Tibial artery (tissue), 4 donors: Measurements from ENCODE around the gene FXN.

Source experiments
- DNase-seq, 2 donors: peaks; one replicate each; pipeline ENCODE4 v3.0.0-alpha.2; 2019
- H3K27ac ChIP-seq, 2 donors: fragments of 200-600 bp; sonication (generic) in 1 of 2; 1 replicate in 1 of 2; 2 replicates in 1 of 2; pipeline ENCODE4 v1.5.1; 2018 to 2019; ENCODE audit warnings: mild to moderate bottlenecking in 1 of 2
- H3K27me3 ChIP-seq, 2 donors: fragments of 200-600 bp; sonication (generic) in 1 of 2; one replicate each; pipeline versions ENCODE4 v1.5.1 to v1.6.0; 2016 to 2019
- H3K36me3 ChIP-seq, 3 donors: fragments of 200-600 bp; sonication (generic) in 2 of 3; one replicate each; pipeline ENCODE4 v1.5.1; 2016 to 2019; ENCODE audit warnings: mild to moderate bottlenecking in 2 of 3
- H3K4me1 ChIP-seq, 4 donors: fragments of 200-600 bp; sonication (generic) in 2 of 4; 1 replicate in 3 of 4; 2 replicates in 1 of 4; pipeline ENCODE4 v1.5.1; 2016 to 2019
- H3K4me3 ChIP-seq, 2 donors: fragments of 200-600 bp; sonication (generic) in 1 of 2; 1 replicate in 1 of 2; 2 replicates in 1 of 2; pipeline ENCODE4 v1.5.1; 2018 to 2019; ENCODE audit warnings: mild to moderate bottlenecking in 2 of 2
- H3K9me3 ChIP-seq, 3 donors: fragments of 200-600 bp; sonication (generic) in 1 of 3; one replicate each; pipeline ENCODE4 v1.5.1; 2016 to 2019
- intact Hi-C: fragments of 100-400 bp; cut with DNase I; formaldehyde crosslinking; loops from one replicate; pipeline ENCODE4 v1.15.0; 2023; ENCODE audit warnings: low total_unique reads
- TF ChIP-seq, protein P1 (sequence below), 2 experiments: fragments of 200-600 bp in 1 of 2; fragments of 450-650 bp in 1 of 2; IDR thresholded peaks; one replicate each; pipeline ENCODE4 v1.5.1; 2017 to 2019; ENCODE audit warnings: antibody characterized with exemption in 2 of 2, mild to moderate bottlenecking in 1 of 2, moderate library complexity in 1 of 2

The FXN gene

DNA sequence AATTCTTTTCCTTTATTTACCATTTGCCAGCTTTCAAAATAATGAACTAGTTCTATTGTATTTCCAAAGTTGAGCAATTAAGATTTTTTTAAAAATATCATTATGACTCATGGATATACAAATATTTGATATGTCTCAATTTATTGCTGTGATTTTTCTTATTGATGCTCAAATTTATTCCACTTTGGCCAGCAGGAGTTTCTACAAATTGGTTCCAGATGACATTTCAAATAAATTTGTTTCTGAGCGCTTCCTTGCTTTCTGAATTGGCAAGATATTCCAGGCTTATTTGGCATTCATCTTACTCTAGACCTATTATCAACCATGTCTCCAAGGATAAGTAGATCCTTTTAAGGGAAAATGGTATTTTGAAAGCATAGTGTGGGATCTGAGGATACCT is 80.1 kb downstream of the FXN start:
- TF ChIP-seq, protein P1, sequence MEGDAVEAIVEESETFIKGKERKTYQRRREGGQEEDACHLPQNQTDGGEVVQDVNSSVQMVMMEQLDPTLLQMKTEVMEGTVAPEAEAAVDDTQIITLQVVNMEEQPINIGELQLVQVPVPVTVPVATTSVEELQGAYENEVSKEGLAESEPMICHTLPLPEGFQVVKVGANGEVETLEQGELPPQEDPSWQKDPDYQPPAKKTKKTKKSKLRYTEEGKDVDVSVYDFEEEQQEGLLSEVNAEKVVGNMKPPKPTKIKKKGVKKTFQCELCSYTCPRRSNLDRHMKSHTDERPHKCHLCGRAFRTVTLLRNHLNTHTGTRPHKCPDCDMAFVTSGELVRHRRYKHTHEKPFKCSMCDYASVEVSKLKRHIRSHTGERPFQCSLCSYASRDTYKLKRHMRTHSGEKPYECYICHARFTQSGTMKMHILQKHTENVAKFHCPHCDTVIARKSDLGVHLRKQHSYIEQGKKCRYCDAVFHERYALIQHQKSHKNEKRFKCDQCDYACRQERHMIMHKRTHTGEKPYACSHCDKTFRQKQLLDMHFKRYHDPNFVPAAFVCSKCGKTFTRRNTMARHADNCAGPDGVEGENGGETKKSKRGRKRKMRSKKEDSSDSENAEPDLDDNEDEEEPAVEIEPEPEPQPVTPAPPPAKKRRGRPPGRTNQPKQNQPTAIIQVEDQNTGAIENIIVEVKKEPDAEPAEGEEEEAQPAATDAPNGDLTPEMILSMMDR (IDR thresholded peaks at IDR 0.05): no peak
- Histone ChIP-seq H3K36me3 (no peaks in the 10 kb centered on the region), H3K27ac (no peak overlapping the region), H3K9me3 (no peaks in the 10 kb centered on the region), H3K4me3 (no peak overlapping the region), H3K27me3 (no peaks in the 10 kb centered on the region), H3K4me1 (peaks cover 0 to 5% (median under 1%) of the 10 kb centered on the region in 4 donors)
- intact Hi-C loops: no loop called here
- DNase-seq: no peak

GRCh38 chr9:69118656-69119055 is 83.1 kb downstream of the FXN start:
- TF ChIP-seq, protein P1 (IDR thresholded peaks at IDR 0.05): no peak
- no peak overlapping the region for H3K27ac ChIP-seq
- no peaks in the 10 kb centered on the region for H3K27me3 ChIP-seq
- no peaks in the 10 kb centered on the region for H3K9me3 ChIP-seq
- no peaks in the 10 kb centered on the region for H3K36me3 ChIP-seq
- H3K4me1 ChIP-seq: peaks cover 0 to 13% (median 9%) of the 10 kb centered on the region in 4 donors
- DNase-seq: no peak
- intact Hi-C loops: no loop called here
- H3K4me3 ChIP-seq: no peak overlapping the region

DNA sequence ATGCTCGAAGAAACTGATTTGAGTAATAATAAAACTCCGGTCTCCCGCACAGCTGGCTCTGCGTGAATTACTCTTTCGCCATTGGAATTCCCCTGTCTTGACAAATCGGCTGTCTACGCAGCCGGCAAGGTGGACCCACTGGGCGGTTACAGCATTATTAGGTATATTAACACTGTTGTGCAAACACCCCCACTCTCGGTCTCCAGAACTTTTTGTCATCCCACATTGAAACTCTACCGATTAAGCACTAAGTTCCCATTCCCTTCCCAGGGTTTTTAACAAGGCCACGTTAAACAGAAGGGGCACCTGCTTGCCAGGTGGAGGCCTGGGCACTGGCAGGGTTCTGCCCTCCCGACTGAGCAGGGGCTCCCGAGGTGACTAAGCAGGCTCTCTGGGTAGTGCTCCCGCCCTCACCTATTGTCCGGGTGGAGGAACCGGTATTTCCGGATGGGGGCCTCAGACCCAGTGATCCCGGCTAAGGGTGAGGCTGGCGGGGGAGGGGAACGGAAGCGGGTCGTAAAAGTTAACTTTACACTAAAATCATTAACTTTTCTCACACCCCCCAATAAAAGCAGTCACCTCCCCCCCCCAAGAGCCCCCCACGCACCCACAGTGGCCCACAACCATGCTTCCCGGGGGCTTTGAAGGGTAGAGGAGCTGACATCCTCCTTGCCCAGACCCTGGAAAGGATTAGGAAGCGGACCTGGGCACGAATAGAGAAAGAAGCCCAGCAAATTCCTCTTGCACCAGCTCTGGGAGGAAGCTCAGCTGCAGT is 85.0 kb downstream of the FXN start:
- Histone ChIP-seq H3K27me3 (no peaks in the 10 kb centered on the region), H3K4me1 (peaks cover 0 to 13% (median 9%) of the 10 kb centered on the region in 4 donors), H3K27ac (peak overlapping the region; percentile 84 to 85), H3K4me3 (peak overlapping the region; percentile 75 to 79), H3K9me3 (no peaks in the 10 kb centered on the region), H3K36me3 (no peaks in the 10 kb centered on the region)
- intact Hi-C loops: no loop called here
- TF ChIP-seq, protein P1 (IDR thresholded peaks at IDR 0.05): no peak
- DNase-seq: no peak

GRCh38 chr9:69121155-69122081 is 85.9 kb downstream of the FXN start:
- DNase-seq: peak in 1 of 2 donors; percentile 43
- peak overlapping the region; percentile 75 to 79 for H3K4me3 ChIP-seq
- peak overlapping the region; percentile 84 to 85 for H3K27ac ChIP-seq
- no peaks in the 10 kb centered on the region for H3K27me3 ChIP-seq
- no peaks in the 10 kb centered on the region for H3K9me3 ChIP-seq
- H3K36me3 ChIP-seq: no peaks in the 10 kb centered on the region
- H3K4me1 ChIP-seq: peaks cover 0 to 13% (median 9%) of the 10 kb centered on the region in 4 donors
- TF ChIP-seq, protein P1 (IDR thresholded peaks at IDR 0.05): no peak
- intact Hi-C loops: no loop called here

- no peaks in the 10 kb centered on the region for H3K9me3 ChIP-seq
- DNase-seq: peak; percentile 84 to 90
- peaks cover 0 to 13% (median 9%) of the 10 kb centered on the region in 4 donors for H3K4me1 ChIP-seq
- H3K27me3 ChIP-seq: no peaks in the 10 kb centered on the region
- peak overlapping the region; percentile 75 to 79 for H3K4me3 ChIP-seq
- TF ChIP-seq, protein P1 (IDR thresholded peaks at IDR 0.05): no peak
- peak overlapping the region; percentile 84 to 85 for H3K27ac ChIP-seq
- H3K36me3 ChIP-seq: no peaks in the 10 kb centered on the region
- intact Hi-C loops: no loop called here
These were observed 86.6 kb downstream of the FXN start for GRCh38 chr9:69122082-69122548.
